PC-9 (cell line): ENCODE measurements around the gene KLF7.

Experiments used
- EZH2 ChIP-seq: fragments of 200-600 bp; sonication (generic); IDR thresholded peaks from 2 replicates; pipeline ENCODE4 v1.8.0; 2017; ENCODE audit warnings: antibody characterized with exemption, low read depth
- TF ChIP-seq, protein P1 (sequence below): fragments of 200-600 bp; sonication (generic); conservative IDR thresholded peaks from 2 replicates; pipeline ENCODE4 v1.6.1; 2017; ENCODE audit warnings: mixed run types, antibody characterized with exemption, mild to moderate bottlenecking, moderate library complexity

DNA sequence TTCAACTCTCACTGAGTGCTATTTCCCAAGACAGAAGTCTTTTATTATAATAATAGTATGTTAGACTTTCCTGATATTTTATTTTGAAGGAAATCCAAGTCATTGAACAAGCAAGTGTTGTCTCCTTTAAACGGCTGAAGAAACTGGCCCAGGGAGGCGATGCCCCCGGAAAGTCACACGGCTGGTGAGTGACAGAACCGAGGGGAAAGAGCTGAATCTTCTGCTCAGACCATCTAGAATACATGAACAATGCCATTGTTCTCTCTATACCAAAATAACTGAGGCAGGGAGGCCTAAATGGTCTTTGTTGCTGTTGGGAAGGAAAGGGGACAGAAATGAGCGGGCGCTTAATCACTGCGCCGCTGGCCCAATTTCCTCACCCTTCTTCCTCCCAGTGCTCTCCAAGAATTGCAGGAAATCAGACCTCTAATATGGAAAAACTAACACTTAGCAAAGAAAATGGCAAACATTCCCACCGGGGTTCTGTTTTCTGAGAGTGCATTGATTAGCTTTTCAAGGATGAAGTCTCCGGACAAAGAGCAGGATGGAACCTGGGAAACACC, 101.5 kb downstream of the KLF7 start:
- TF ChIP-seq, protein P1, sequence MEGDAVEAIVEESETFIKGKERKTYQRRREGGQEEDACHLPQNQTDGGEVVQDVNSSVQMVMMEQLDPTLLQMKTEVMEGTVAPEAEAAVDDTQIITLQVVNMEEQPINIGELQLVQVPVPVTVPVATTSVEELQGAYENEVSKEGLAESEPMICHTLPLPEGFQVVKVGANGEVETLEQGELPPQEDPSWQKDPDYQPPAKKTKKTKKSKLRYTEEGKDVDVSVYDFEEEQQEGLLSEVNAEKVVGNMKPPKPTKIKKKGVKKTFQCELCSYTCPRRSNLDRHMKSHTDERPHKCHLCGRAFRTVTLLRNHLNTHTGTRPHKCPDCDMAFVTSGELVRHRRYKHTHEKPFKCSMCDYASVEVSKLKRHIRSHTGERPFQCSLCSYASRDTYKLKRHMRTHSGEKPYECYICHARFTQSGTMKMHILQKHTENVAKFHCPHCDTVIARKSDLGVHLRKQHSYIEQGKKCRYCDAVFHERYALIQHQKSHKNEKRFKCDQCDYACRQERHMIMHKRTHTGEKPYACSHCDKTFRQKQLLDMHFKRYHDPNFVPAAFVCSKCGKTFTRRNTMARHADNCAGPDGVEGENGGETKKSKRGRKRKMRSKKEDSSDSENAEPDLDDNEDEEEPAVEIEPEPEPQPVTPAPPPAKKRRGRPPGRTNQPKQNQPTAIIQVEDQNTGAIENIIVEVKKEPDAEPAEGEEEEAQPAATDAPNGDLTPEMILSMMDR = no peak
- no peak for TF ChIP-seq EZH2
